Measurements from ENCODE around the gene TSHZ2. TPM values are rescaled to one million over a fixed set of nuclear protein-coding genes. Genes with fewer than 3 reads are reported as not detected.

The TSHZ2 gene
- total RNA-seq, 1 donor from 2014 or later = 51.9 TPM

GRCh38 chr20:53343448-53343847 is 371.3 kb downstream of the TSHZ2 start:
- no peak for TF ChIP-seq CTCF (IDR thresholded peaks at IDR 0.05)
- H3K4me1 ChIP-seq = no peaks in the 10 kb centered on the region

GRCh38 chr20:53344891-53345290 is 372.7 kb downstream of the TSHZ2 start:
- no peak overlapping the region for H3K4me3 ChIP-seq
- no peaks in the 10 kb centered on the region for H3K9me3 ChIP-seq
- H3K27me3 ChIP-seq = no peaks in the 10 kb centered on the region
- H3K36me3 ChIP-seq = no peaks in the 10 kb centered on the region
- no peaks in the 10 kb centered on the region for H3K4me1 ChIP-seq
- no peak overlapping the region for H3K27ac ChIP-seq
- TF ChIP-seq CTCF (IDR thresholded peaks at IDR 0.05) = no peak
- DNase-seq (ENCODE audit: low spot score in 2 of 2) = no peak
- intact Hi-C loops (cut with DNase I) = no loop called here

More at GRCh38 chr20:53343448-53343847, 371.3 kb downstream of the TSHZ2 start:
- intact Hi-C loops (cut with DNase I) = no loop called here
- H3K27ac ChIP-seq = no peak overlapping the region
- DNase-seq (ENCODE audit: low spot score in 2 of 2) = no peak
- no peaks in the 10 kb centered on the region for H3K27me3 ChIP-seq
- H3K36me3 ChIP-seq = no peaks in the 10 kb centered on the region
- H3K4me3 ChIP-seq = no peak overlapping the region
- H3K9me3 ChIP-seq = no peaks in the 10 kb centered on the region

- no peaks in the 10 kb centered on the region for H3K9me3 ChIP-seq
- TF ChIP-seq CTCF (IDR thresholded peaks at IDR 0.05) = no peak
Measured at GRCh38 chr20:53345536-53346334, 373.6 kb downstream of the TSHZ2 start.

GRCh38 chr20:53346335-53346648 is 374.1 kb downstream of the TSHZ2 start:
- no peak for TF ChIP-seq CTCF (IDR thresholded peaks at IDR 0.05)
- intact Hi-C loops (cut with DNase I) = no loop called here
- H3K27ac ChIP-seq = no peak overlapping the region
- no peak overlapping the region for H3K4me3 ChIP-seq
- no peaks in the 10 kb centered on the region for H3K36me3 ChIP-seq
- no peaks in the 10 kb centered on the region for H3K9me3 ChIP-seq
- no peak for DNase-seq (ENCODE audit: low spot score in 2 of 2)
- H3K27me3 ChIP-seq = no peaks in the 10 kb centered on the region
- H3K4me1 ChIP-seq = no peaks in the 10 kb centered on the region

More at GRCh38 chr20:53345536-53346334, 373.6 kb downstream of the TSHZ2 start:
- H3K36me3 ChIP-seq = no peaks in the 10 kb centered on the region
- no peaks in the 10 kb centered on the region for H3K4me1 ChIP-seq
- H3K27me3 ChIP-seq = no peaks in the 10 kb centered on the region
- no peak overlapping the region for H3K4me3 ChIP-seq
- no peak for DNase-seq (ENCODE audit: low spot score in 2 of 2)
- intact Hi-C loops (cut with DNase I) = no loop called here
- no peak overlapping the region for H3K27ac ChIP-seq

- no peak overlapping the region for H3K4me3 ChIP-seq
- H3K36me3 ChIP-seq = no peaks in the 10 kb centered on the region
- intact Hi-C loops (cut with DNase I) = no loop called here
- no peak for DNase-seq (ENCODE audit: low spot score in 2 of 2)
- H3K27ac ChIP-seq = no peak overlapping the region
- H3K27me3 ChIP-seq = no peaks in the 10 kb centered on the region
- H3K4me1 ChIP-seq = no peaks in the 10 kb centered on the region
- TF ChIP-seq CTCF (IDR thresholded peaks at IDR 0.05) = no peak
- H3K9me3 ChIP-seq = no peaks in the 10 kb centered on the region
Measured at GRCh38 chr20:53349730-53350129, 377.6 kb downstream of the TSHZ2 start.

Data from ascending aorta (tissue), 2 donors.